NB4 (cell line): ENCODE results near the gene NFASC.

Experiments used
- MAX ChIP-seq: IDR thresholded peaks from 2 replicates; pipeline ENCODE4 v1.6.1; 2011; ENCODE audit warnings: low read depth, low read length
- MYC ChIP-seq: IDR thresholded peaks from 2 replicates; pipeline ENCODE4 v1.6.1; 2011; ENCODE audit warnings: low read depth, low read length
- POLR2A ChIP-seq: IDR thresholded peaks from 2 replicates; pipeline ENCODE4 v1.6.1; 2011; ENCODE audit warnings: mild to moderate bottlenecking; ENCODE audit not compliant: insufficient read length; ENCODE audit errors: extremely low read depth
- TF ChIP-seq, protein P1 (sequence below): IDR thresholded peaks from one replicate; pipeline ENCODE4 v1.5.1; 2012; ENCODE audit warnings: low read depth, low read length

DNA sequence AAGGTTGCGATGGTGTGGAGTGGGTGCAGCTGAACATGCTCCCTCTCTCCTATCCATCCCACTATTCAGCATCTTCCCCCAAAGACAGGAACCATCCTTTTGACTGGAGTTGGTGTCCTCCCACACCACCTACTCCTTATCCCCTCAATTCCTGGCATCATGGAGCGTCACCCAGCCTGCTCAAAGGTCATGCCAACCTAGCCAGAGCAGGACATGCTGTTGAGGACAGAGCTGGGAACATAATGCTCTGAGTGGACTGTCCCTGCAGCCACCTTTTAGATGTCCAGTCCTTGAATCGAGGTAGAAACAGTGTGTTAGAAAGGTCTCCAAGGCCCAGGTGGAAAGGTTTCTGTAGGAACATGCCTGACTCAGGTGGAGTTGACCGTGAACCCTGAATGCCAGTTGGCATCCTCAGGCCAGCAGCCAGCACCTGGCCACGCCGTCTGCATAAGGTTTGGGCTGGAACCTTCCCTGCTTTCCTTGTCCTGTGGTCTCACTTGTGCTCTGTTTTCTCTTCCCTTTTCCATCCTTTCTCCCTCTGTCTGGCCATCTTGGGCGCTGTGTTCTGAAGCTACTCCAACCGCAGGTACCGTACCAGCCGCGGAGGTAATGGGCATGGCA lies 120.2 kb downstream of the NFASC start:
- TF ChIP-seq, protein P1, sequence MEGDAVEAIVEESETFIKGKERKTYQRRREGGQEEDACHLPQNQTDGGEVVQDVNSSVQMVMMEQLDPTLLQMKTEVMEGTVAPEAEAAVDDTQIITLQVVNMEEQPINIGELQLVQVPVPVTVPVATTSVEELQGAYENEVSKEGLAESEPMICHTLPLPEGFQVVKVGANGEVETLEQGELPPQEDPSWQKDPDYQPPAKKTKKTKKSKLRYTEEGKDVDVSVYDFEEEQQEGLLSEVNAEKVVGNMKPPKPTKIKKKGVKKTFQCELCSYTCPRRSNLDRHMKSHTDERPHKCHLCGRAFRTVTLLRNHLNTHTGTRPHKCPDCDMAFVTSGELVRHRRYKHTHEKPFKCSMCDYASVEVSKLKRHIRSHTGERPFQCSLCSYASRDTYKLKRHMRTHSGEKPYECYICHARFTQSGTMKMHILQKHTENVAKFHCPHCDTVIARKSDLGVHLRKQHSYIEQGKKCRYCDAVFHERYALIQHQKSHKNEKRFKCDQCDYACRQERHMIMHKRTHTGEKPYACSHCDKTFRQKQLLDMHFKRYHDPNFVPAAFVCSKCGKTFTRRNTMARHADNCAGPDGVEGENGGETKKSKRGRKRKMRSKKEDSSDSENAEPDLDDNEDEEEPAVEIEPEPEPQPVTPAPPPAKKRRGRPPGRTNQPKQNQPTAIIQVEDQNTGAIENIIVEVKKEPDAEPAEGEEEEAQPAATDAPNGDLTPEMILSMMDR: no peak
- no peak for TF ChIP-seq POLR2A
- TF ChIP-seq MYC: no peak
- no peak for TF ChIP-seq MAX
